SK-N-SH (cell line): Measurements from ENCODE around the gene C11orf86. TPM values are rescaled to one million over a fixed set of nuclear protein-coding genes. Genes with fewer than 3 reads are reported as not detected.

ENCODE experiments used
- CTCF ChIA-PET: fragments of 300-600, 350-600 bp; formaldehyde crosslinking; extraction: SDS; loops from one replicate; lab custom pipeline; 2021; lab: Yijun Ruan, JAX
- POLR2A ChIA-PET: fragments of 350-600 bp; sonication (Branson Sonifier 250); formaldehyde crosslinking; extraction: SDS; loops from one replicate; lab custom pipeline; 2020; ENCODE audit warnings: antibody characterized with exemption, inconsistent platforms; lab: Yijun Ruan, JAX
- DNase-seq: peaks from one replicate; pipeline ENCODE4 v3.0.0; 2012
- H2AFZ ChIP-seq: fragments of 200-600 bp; sonication (generic); 2 replicates; pipeline ENCODE4 v1.8.1; 2016; ENCODE audit warnings: antibody characterized with exemption, mild to moderate bottlenecking, low read depth
- H3F3A ChIP-seq: fragments of 200-600 bp; sonication (generic); replicated peaks from 2 replicates; pipeline ENCODE3; 2016; ENCODE audit warnings: antibody characterized with exemption, mild to moderate bottlenecking; ENCODE audit not compliant: insufficient read depth
- H3K27ac ChIP-seq, 2 experiments: fragments of 200-500 bp in 1 of 2; fragments of 200-600 bp in 1 of 2; sonication (Bioruptor generic) in 1 of 2; sonication (generic), shearing (Covaris generic) in 1 of 2; 2 replicates each; pipeline versions ENCODE4 v1.5.1 to v1.6.1; 2014 to 2016; ENCODE audit warnings: low read depth in 2 of 2, inconsistent platforms in 1 of 2, low read length in 1 of 2, mild to moderate bottlenecking in 1 of 2, mixed read lengths in 1 of 2
- H3K27me3 ChIP-seq: fragments of 200-600 bp; sonication (generic), shearing (Covaris generic); 2 replicates; pipeline ENCODE4 v1.6.1; 2016; ENCODE audit warnings: mixed run types; ENCODE audit not compliant: insufficient read depth
- H3K36me3 ChIP-seq, 2 experiments: fragments of 200-500 bp in 1 of 2; fragments of 200-600 bp in 1 of 2; sonication (Bioruptor generic) in 1 of 2; sonication (generic) in 1 of 2; replicated peaks in 1 of 2; 2 replicates each; pipeline versions ENCODE3 to v1.5.1; 2014 to 2016; ENCODE audit warnings: low read length in 1 of 2, mild to moderate bottlenecking in 1 of 2; ENCODE audit not compliant: insufficient read depth in 2 of 2, control insufficient read depth in 1 of 2
- H3K4me1 ChIP-seq, 2 experiments: fragments of 200-500 bp in 1 of 2; fragments of 200-600 bp in 1 of 2; sonication (Bioruptor generic) in 1 of 2; sonication (generic), shearing (Covaris generic) in 1 of 2; 2 replicates each; pipeline versions ENCODE4 v1.5.1 to v1.6.1; 2014 to 2016; ENCODE audit warnings: low read depth in 1 of 2, low read length in 1 of 2, mixed run types in 1 of 2; ENCODE audit not compliant: insufficient read depth in 2 of 2, control insufficient read depth in 1 of 2
- H3K4me2 ChIP-seq: fragments of 200-600 bp; sonication (generic), shearing (Covaris generic); 2 replicates; pipeline ENCODE4 v1.6.1; 2017; ENCODE audit warnings: mixed run types
- H3K4me3 ChIP-seq, 2 experiments: fragments of 200-500 bp in 1 of 2; fragments of 200-600 bp in 1 of 2; sonication (Bioruptor generic) in 1 of 2; sonication (generic), shearing (Covaris generic) in 1 of 2; 2 replicates each; pipeline versions ENCODE4 v1.5.1 to v1.8.1; 2014 to 2016; ENCODE audit warnings: low read depth in 2 of 2, inconsistent platforms in 1 of 2, low read length in 1 of 2, mild to moderate bottlenecking in 1 of 2, mixed read lengths in 1 of 2, moderate library complexity in 1 of 2
- H3K79me2 ChIP-seq: fragments of 200-600 bp; sonication (generic); 2 replicates; pipeline ENCODE4 v1.8.1; 2017; ENCODE audit warnings: mild to moderate bottlenecking; ENCODE audit not compliant: insufficient read depth
- H3K9ac ChIP-seq: fragments of 200-600 bp; sonication (generic); 2 replicates; pipeline ENCODE4 v1.6.1; 2017; ENCODE audit warnings: mixed run types
- H3K9me2 ChIP-seq: fragments of 200-600 bp; sonication (generic); 2 replicates; pipeline ENCODE4 v1.6.1; 2017; ENCODE audit warnings: mixed run types
- H3K9me3 ChIP-seq: fragments of 200-600 bp; sonication (generic); 2 replicates; pipeline ENCODE4 v1.6.1; 2017; ENCODE audit warnings: mixed run types, mild to moderate bottlenecking, moderate library complexity
- H4K20me1 ChIP-seq: fragments of 200-600 bp; sonication (generic); 2 replicates; pipeline ENCODE4 v1.6.1; 2017; ENCODE audit warnings: mild to moderate bottlenecking, mixed run types; ENCODE audit not compliant: insufficient read depth
- CHD2 ChIP-seq: fragments of 150-350 bp; IDR thresholded peaks from 2 replicates; pipeline ENCODE4 v1.6.1; 2018; ENCODE audit warnings: low read length; ENCODE audit not compliant: partially characterized antibody
- ELF1 ChIP-seq: IDR thresholded peaks from 2 replicates; pipeline ENCODE4 v1.4.0; 2012
- EZH2phosphoT487 ChIP-seq: fragments of 200-600 bp; sonication (generic); IDR thresholded peaks from 2 replicates; pipeline ENCODE4 v1.6.1; 2017; ENCODE audit warnings: low read depth, mixed run types, mild to moderate bottlenecking, antibody characterized with exemption, moderate library complexity, borderline replicate concordance
- FOSL2 ChIP-seq: IDR thresholded peaks from 2 replicates; pipeline ENCODE4 v1.4.0; 2012; ENCODE audit warnings: low read depth, mild to moderate bottlenecking, moderate library complexity, borderline replicate concordance
- FOXJ3 ChIP-seq: sonication (generic); formaldehyde crosslinking; IDR thresholded peaks from 2 replicates; pipeline ENCODE4 v1.5.1; 2020; ENCODE audit warnings: mild to moderate bottlenecking, missing genetic modification reagents
- FOXM1 ChIP-seq: IDR thresholded peaks from 2 replicates; pipeline ENCODE4 v1.4.0; 2012; ENCODE audit warnings: low read depth, mild to moderate bottlenecking
- MEF2A ChIP-seq: IDR thresholded peaks from 2 replicates; pipeline ENCODE4 v1.4.0; 2012; ENCODE audit warnings: low read depth, borderline replicate concordance
- MXI1 ChIP-seq: IDR thresholded peaks from 2 replicates; pipeline ENCODE4 v1.6.1; 2012; ENCODE audit warnings: mild to moderate bottlenecking, low read depth, low read length, improper control_type of control experiment
- NFIC ChIP-seq: IDR thresholded peaks from 2 replicates; pipeline ENCODE4 v1.4.0; 2012; ENCODE audit warnings: borderline replicate concordance
- RCOR1 ChIP-seq: fragments of 150-350 bp; IDR thresholded peaks from 2 replicates; pipeline ENCODE4 v1.6.1; 2017; ENCODE audit warnings: antibody characterized with exemption, low read length
- RFX5 ChIP-seq: IDR thresholded peaks from 2 replicates; pipeline ENCODE4 v1.6.1; 2012; ENCODE audit warnings: mild to moderate bottlenecking, improper control_type of control experiment, low read length
- RXRA ChIP-seq: IDR thresholded peaks from 2 replicates; pipeline ENCODE4 v1.4.0; 2012; ENCODE audit warnings: low read depth, mild to moderate bottlenecking, borderline replicate concordance
- SIN3A ChIP-seq: IDR thresholded peaks from 2 replicates; pipeline ENCODE4 v1.6.1; 2012; ENCODE audit warnings: low read depth, mild to moderate bottlenecking, low read length, moderate library complexity, borderline replicate concordance
- SMC3 ChIP-seq: IDR thresholded peaks from 2 replicates; pipeline ENCODE4 v1.6.1; 2012; ENCODE audit warnings: low read depth, low read length, improper control_type of control experiment
- TAF1 ChIP-seq: IDR thresholded peaks from 2 replicates; pipeline ENCODE4 v1.6.1; 2012; ENCODE audit warnings: low read depth, mild to moderate bottlenecking, low read length, moderate library complexity, borderline replicate concordance
- TEAD4 ChIP-seq: IDR thresholded peaks from 2 replicates; pipeline ENCODE4 v1.4.0; 2012; ENCODE audit warnings: mild to moderate bottlenecking, borderline replicate concordance; ENCODE audit not compliant: insufficient read depth
- YY1 ChIP-seq: IDR thresholded peaks from 2 replicates; pipeline ENCODE4 v1.4.0; 2012; ENCODE audit warnings: low read depth, mild to moderate bottlenecking
- WGBS: methylation state at CpG from one replicate; pipeline ENCODE4 v1.1.6; 2017; ENCODE audit warnings: low lambda C conversion rate; 5-methylcytosine and 5-hydroxymethylcytosine counted together
- polyA plus RNA-seq, 3 experiments: library from polyadenylated mRNA; depleted of rRNA; stranded (reverse); fragments of >200 nt; gene quantifications; 2 replicates each; pipeline ENCODE4 v1.2.3, GENCODE V29; 2012
- TF ChIP-seq, protein P1 (sequence below): IDR thresholded peaks from 2 replicates; pipeline ENCODE4 v1.4.0; 2012; ENCODE audit warnings: low read depth, borderline replicate concordance
- TF ChIP-seq, protein P2 (sequence below): IDR thresholded peaks from 2 replicates; pipeline ENCODE4 v1.4.0; 2012; ENCODE audit warnings: low read depth
- TF ChIP-seq, protein P3 (sequence below): fragments of 150-350 bp; IDR thresholded peaks from 2 replicates; pipeline ENCODE4 v1.6.1; 2017; ENCODE audit warnings: antibody characterized with exemption, low read length, low read depth, borderline replicate concordance
- TF ChIP-seq, protein P4 (sequence below): fragments of 150-350 bp; IDR thresholded peaks from 2 replicates; pipeline ENCODE4 v1.6.1; 2016; ENCODE audit warnings: mild to moderate bottlenecking, low read depth, low read length

Gene C11orf86
- polyA plus RNA-seq, 1 of the 3 experiments (the other 2 are of a cell fraction): 0.08 TPM

DNA sequence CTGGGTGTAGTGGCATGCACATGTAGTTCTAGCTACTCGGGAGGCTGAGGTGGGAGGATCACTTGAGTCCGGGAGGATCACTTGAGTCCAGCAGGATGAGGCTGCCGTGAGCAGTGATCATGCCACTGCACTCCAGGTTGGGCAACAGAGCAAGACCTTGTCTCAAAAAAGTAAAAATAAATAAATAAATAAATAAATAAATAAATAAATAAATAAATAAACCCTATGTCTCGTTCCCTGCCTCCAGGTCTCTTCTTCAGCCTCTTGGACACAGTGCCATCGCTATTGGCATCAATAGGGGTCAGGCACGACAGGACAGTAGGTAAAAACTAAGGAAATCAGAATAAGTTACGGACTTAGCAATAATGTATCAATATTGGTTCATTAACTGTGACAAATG, 24.5 kb downstream of the C11orf86 start:
- TF ChIP-seq, protein P1, sequence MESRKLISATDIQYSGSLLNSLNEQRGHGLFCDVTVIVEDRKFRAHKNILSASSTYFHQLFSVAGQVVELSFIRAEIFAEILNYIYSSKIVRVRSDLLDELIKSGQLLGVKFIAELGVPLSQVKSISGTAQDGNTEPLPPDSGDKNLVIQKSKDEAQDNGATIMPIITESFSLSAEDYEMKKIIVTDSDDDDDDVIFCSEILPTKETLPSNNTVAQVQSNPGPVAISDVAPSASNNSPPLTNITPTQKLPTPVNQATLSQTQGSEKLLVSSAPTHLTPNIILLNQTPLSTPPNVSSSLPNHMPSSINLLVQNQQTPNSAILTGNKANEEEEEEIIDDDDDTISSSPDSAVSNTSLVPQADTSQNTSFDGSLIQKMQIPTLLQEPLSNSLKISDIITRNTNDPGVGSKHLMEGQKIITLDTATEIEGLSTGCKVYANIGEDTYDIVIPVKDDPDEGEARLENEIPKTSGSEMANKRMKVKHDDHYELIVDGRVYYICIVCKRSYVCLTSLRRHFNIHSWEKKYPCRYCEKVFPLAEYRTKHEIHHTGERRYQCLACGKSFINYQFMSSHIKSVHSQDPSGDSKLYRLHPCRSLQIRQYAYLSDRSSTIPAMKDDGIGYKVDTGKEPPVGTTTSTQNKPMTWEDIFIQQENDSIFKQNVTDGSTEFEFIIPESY: no peak
- TF ChIP-seq ELF1 (no peak), RCOR1 (no peak), SMC3 (no peak)
- TF ChIP-seq, protein P2, sequence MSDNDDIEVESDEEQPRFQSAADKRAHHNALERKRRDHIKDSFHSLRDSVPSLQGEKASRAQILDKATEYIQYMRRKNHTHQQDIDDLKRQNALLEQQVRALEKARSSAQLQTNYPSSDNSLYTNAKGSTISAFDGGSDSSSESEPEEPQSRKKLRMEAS: no peak
- no peak overlapping the region for H3K4me3 ChIP-seq
- no peaks in the 10 kb centered on the region for H3K9me3 ChIP-seq
- no peak overlapping the region for H3K4me2 ChIP-seq
- no peak overlapping the region for H3K27ac ChIP-seq
- no peaks in the 10 kb centered on the region; a peak in 1 of 4 replicates for H3K4me1 ChIP-seq
- ChIA-PET POLR2A (interaction anchor here (0.7 kb wide), 1 partner anchor 12 kb away, joined by 3 read pairs; no protein-coding TSS in a partner anchor), CTCF (no interaction called here)
- DNase-seq: no peak
- no peak overlapping the region for H3K9ac ChIP-seq
- H3F3A ChIP-seq: no peaks in the 10 kb centered on the region
- H2AFZ ChIP-seq: no peak overlapping the region
- H3K9me2 ChIP-seq: no peaks in the 10 kb centered on the region
- H4K20me1 ChIP-seq: no peaks in the 10 kb centered on the region
- 79% methylated on average over 7 of the region's 7 CpGs for WGBS
- no peaks in the 10 kb centered on the region for H3K36me3 ChIP-seq
- no peaks in the 10 kb centered on the region for H3K79me2 ChIP-seq
- H3K27me3 ChIP-seq: no peaks in the 10 kb centered on the region

DNA sequence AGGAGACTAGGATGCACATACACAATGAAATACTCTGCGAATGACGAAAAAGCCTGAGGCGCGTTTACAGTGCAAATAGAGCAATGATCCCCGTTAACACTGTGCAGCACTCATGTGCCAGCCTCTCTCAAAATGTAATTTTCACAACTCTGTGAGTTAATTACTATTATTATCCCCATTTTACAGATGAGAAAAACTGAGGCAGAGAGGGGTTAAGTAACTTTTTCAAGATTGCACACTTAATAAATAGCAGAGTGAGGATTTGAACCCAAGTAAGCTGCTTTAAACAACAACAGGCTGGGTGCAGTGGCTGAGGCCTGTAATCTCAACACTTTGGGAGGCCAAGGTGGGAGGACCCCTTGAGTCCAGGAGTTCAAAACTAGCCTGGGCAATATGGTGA, 26.2 kb downstream of the C11orf86 start:
- Histone ChIP-seq H3K9me2 (no peaks in the 10 kb centered on the region), H3K9me3 (no peaks in the 10 kb centered on the region), H3K4me1 (no peaks in the 10 kb centered on the region; a peak in 1 of 4 replicates), H3K4me2 (no peak overlapping the region), H3K27me3 (no peaks in the 10 kb centered on the region), H3K27ac (no peak overlapping the region), H3K9ac (no peak overlapping the region), H2AFZ (no peak overlapping the region), H4K20me1 (no peaks in the 10 kb centered on the region), H3K36me3 (no peaks in the 10 kb centered on the region), H3K79me2 (no peaks in the 10 kb centered on the region), H3K4me3 (no peak overlapping the region), H3F3A (no peaks in the 10 kb centered on the region)
- DNase-seq: no peak
- CTCF ChIA-PET: interaction anchor here (1.0 kb wide), 1 partner anchor 19 kb away, joined by 4 read pairs; no protein-coding TSS in a partner anchor
- POLR2A ChIA-PET: no interaction called here
- WGBS: 96% methylated on average over 5 of the region's 5 CpGs
- TF ChIP-seq TEAD4 (no peak), FOSL2 (no peak), SIN3A (no peak), MXI1 (no peak), NFIC (no peak), MEF2A (no peak), RFX5 (no peak), FOXM1 (no peak), TAF1 (no peak), RXRA (no peak), ELF1 (no peak), YY1 (no peak), CHD2 (no peak), RCOR1 (no peak), FOXJ3 (CRISPR knock-in tag) (no peak), EZH2phosphoT487 (no peak)
- TF ChIP-seq, protein P3, sequence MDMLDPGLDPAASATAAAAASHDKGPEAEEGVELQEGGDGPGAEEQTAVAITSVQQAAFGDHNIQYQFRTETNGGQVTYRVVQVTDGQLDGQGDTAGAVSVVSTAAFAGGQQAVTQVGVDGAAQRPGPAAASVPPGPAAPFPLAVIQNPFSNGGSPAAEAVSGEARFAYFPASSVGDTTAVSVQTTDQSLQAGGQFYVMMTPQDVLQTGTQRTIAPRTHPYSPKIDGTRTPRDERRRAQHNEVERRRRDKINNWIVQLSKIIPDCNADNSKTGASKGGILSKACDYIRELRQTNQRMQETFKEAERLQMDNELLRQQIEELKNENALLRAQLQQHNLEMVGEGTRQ: no peak
- TF ChIP-seq, protein P4, sequence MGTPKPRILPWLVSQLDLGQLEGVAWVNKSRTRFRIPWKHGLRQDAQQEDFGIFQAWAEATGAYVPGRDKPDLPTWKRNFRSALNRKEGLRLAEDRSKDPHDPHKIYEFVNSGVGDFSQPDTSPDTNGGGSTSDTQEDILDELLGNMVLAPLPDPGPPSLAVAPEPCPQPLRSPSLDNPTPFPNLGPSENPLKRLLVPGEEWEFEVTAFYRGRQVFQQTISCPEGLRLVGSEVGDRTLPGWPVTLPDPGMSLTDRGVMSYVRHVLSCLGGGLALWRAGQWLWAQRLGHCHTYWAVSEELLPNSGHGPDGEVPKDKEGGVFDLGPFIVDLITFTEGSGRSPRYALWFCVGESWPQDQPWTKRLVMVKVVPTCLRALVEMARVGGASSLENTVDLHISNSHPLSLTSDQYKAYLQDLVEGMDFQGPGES: no peak
- TF ChIP-seq, protein P1: no peak
